K562 (cell line): ENCODE data around the gene NAP1L1. TPM values are rescaled to one million over a fixed set of nuclear protein-coding genes. Genes with fewer than 3 reads are reported as not detected.

Source experiments
- AFF4 ChIP-seq: sonication (generic); formaldehyde crosslinking; IDR thresholded peaks from 2 replicates; pipeline ENCODE4 v1.8.0; 2023; ENCODE audit warnings: mild to moderate bottlenecking, missing genetic modification reagents
- CREB3L1 ChIP-seq: fragments of 450-650 bp; IDR thresholded peaks from 2 replicates; pipeline ENCODE4 v1.6.1; 2014; ENCODE audit warnings: low read depth, mild to moderate bottlenecking, moderate library complexity, borderline replicate concordance
- CREM ChIP-seq: IDR thresholded peaks from 2 replicates; pipeline ENCODE4 v1.6.1; 2014; ENCODE audit warnings: antibody characterized with exemption, low read depth
- CXXC5 ChIP-seq: fragments of 250-450 bp; sonication (Bioruptor Pico); IDR thresholded peaks from 2 replicates; pipeline ENCODE4 v1.8.0; 2022; ENCODE audit warnings: inconsistent platforms, mild to moderate bottlenecking, moderate library complexity
- GATAD2A ChIP-seq: fragments of 450-650 bp; IDR thresholded peaks from 2 replicates; pipeline ENCODE4 v1.6.1; 2017
- MTA2 ChIP-seq: fragments of 450-650 bp; IDR thresholded peaks from 2 replicates; pipeline ENCODE4 v1.6.1; 2016; ENCODE audit warnings: low read depth
- RREB1 ChIP-seq: fragments of 250-450 bp; sonication (Bioruptor Pico); IDR thresholded peaks from 2 replicates; pipeline ENCODE4 v1.4.0; 2020
- SIRT6 ChIP-seq: IDR thresholded peaks from one replicate; pipeline ENCODE4 v1.6.1; 2012; ENCODE audit warnings: low read depth, mild to moderate bottlenecking, control low read depth, inconsistent platforms, low read length, moderate library complexity
- SMARCE1 ChIP-seq: fragments of 450-650 bp; IDR thresholded peaks from 2 replicates; pipeline ENCODE4 v1.7.1; 2016; ENCODE audit warnings: mild to moderate bottlenecking
- SUPT5H ChIP-seq: fragments of 450-650 bp; IDR thresholded peaks from 2 replicates; pipeline ENCODE4 v1.6.1; 2016
- VEZF1 ChIP-seq: fragments of 200-800 bp; sonication (Bioruptor generic); IDR thresholded peaks from 2 replicates; pipeline ENCODE4 v1.6.1; 2017; ENCODE audit warnings: missing genetic modification characterization, missing compliant biosample characterization
- ZNF551 ChIP-seq: fragments of 250-450 bp; sonication (Bioruptor Pico); IDR thresholded peaks from 2 replicates; pipeline ENCODE4 v1.5.0; 2021; ENCODE audit warnings: mild to moderate bottlenecking, moderate library complexity
- polyA plus RNA-seq, 8 experiments: library from polyadenylated mRNA; depleted of rRNA in 4 of 8; stranded (reverse) in 5 of 8; unstranded in 3 of 8; fragments of >200 nt; fragmentation: Nextera tagmentation in 2 of 8; fragmentation: Illumina TruSeq in 1 of 8; extraction: Ambion mirVana in 2 of 8; extraction: Trizol in 1 of 8; gene quantifications; 2 replicates each; pipeline versions ENCODE4 v1.2.1 to v1.2.3, GENCODE V29; 2011 to 2014; ENCODE audit warnings: inconsistent platforms in 1 of 8, missing spikeins in 1 of 8
- total RNA-seq, 7 experiments: library from RNA; depleted of rRNA in 6 of 7; stranded (reverse); fragments of >200 nt in 6 of 7; fragmentation: Illumina TruSeq in 2 of 7; extraction: Trizol in 2 of 7; gene quantifications; 2 replicates each; pipeline versions ENCODE4 v1.2.1 to v1.2.3, GENCODE V29; 2011 to 2021; ENCODE audit warnings: low replicate concordance in 1 of 7

NAP1L1 gene
- total and polyA plus RNA-seq, 9 of the 15 experiments (the other 6 are each of a cell fraction or from before 2014, with no cell fraction given): 287 to 747 (median 450) TPM

GRCh38 chr12:76113800-76114757 is 29.6 kb upstream of the NAP1L1 start (continued):
- no peak for TF ChIP-seq RREB1
- TF ChIP-seq CREB3L1: no peak
- TF ChIP-seq SMARCE1: peak; percentile 92
- TF ChIP-seq CXXC5: no peak
- TF ChIP-seq CREM: 0 out of 2 replicates have a peak, but pooled peaks have one; percentile 22
- TF ChIP-seq AFF4: no peak
- TF ChIP-seq VEZF1 (CRISPR knock-in tag): 0 out of 2 replicates have a peak, but pooled peaks have one; percentile 23
- no peak for TF ChIP-seq SIRT6
- no peak for TF ChIP-seq ZNF551 (CRISPR knock-in tag)
- TF ChIP-seq GATAD2A: peak; percentile 44; the same call in 1 of the 2 replicates
- peak; percentile 81 for TF ChIP-seq MTA2
- no peak; the same call in 1 of the 2 replicates for TF ChIP-seq SUPT5H
